ENCODE data around the gene PITX1. TPM values are rescaled to one million over a fixed set of nuclear protein-coding genes. Genes with fewer than 3 reads are reported as not detected.

The PITX1 gene
- polyA plus RNA-seq, 3 donors, result not detected

DNA sequence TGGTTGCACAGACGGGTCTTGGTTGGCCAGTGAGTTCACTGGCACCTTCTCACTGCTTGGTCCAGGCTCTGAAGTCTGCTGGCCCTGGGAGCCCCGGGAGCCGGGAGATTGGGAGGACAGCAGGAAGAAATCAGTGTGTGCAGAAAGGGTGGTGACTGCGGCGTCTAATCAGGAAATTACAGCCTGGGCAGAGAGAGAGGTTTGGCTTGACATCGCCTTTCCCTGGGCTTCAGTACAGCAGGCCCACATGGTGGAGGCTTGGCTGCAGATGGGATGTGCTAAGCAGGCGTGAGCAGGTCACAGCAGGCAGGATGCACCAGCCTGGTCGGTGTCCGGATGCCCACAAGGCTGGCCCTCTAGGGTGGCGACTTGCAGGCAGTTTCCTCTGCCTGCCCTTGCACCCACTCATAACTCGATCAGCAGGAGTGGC, 17.2 kb downstream of the PITX1 start:
- Histone ChIP-seq H3K79me2 (ENCODE audit: insufficient read depth, low read length) (no peaks in the 10 kb centered on the region), H3K4me2 (replicated peaks; ENCODE audit: extremely low read depth, low read length, poor library complexity, severe bottlenecking) (no peak overlapping the region), H3K9ac (ENCODE audit: insufficient read depth, low read length, poor library complexity, severe bottlenecking) (no peak overlapping the region), H3K27me3 (ENCODE audit: control insufficient read depth in 2 of 2, insufficient read depth in 2 of 2, low read length in 2 of 2) (peaks cover 0 to 3% of the 10 kb centered on the region in 2 donors), H4K20me1 (ENCODE audit: insufficient read depth, low read length) (no peaks in the 10 kb centered on the region), H3K36me3 (replicated peaks in 1 of 2; ENCODE audit: control insufficient read depth in 1 of 2, insufficient read depth in 2 of 2, low read length in 2 of 2) (no peaks in the 10 kb centered on the region), H3K4me3 (replicated peaks in 1 of 3; ENCODE audit: low read depth in 2 of 3, low read length in 3 of 3) (no peak overlapping the region), H2AFZ (ENCODE audit: insufficient read depth, low read depth, low read length, poor library complexity, severe bottlenecking) (no peak overlapping the region), H3K9me3 (replicated peaks in 1 of 2; ENCODE audit: control insufficient read depth in 1 of 2, insufficient read depth in 1 of 2, low read length in 2 of 2) (no peaks in the 10 kb centered on the region), H3K27ac (ENCODE audit: low read depth in 1 of 2, low read length in 2 of 2) (no peak overlapping the region), H3K4me1 (ENCODE audit: control insufficient read depth in 1 of 2, insufficient read depth in 2 of 2, low read length in 2 of 2) (no peaks in the 10 kb centered on the region)
- no peaks in the 10 kb centered on the region for H3K9me3 Mint-ChIP-seq
- no peak for DNase-seq
- H3K27ac Mint-ChIP-seq, result peak overlapping the region in 1 of 7 donors; percentile 31
- 95% methylated on average over 9 of the region's 11 CpGs for WGBS (ENCODE audit: insufficient coverage)
- H3K4me1 Mint-ChIP-seq, result no peaks in the 10 kb centered on the region
- H3K27me3 Mint-ChIP-seq (ENCODE audit: low read depth in 3 of 3), result peaks cover 17 to 23% (median 20%) of the 10 kb centered on the region in 3 donors
- no peaks in the 10 kb centered on the region for H3K36me3 Mint-ChIP-seq
- TF ChIP-seq CTCF (IDR thresholded peaks at IDR 0.05), result no peak
- H3K4me3 Mint-ChIP-seq, result no peak overlapping the region
- intact Hi-C loops (cut with micrococcal nuclease), result no loop called here

GRCh38 chr5:135015942-135016341, 18.1 kb downstream of the PITX1 start:
- Histone ChIP-seq H3K36me3 (replicated peaks in 1 of 2; ENCODE audit: control insufficient read depth in 1 of 2, insufficient read depth in 2 of 2, low read length in 2 of 2) (no peaks in the 10 kb centered on the region), H2AFZ (ENCODE audit: insufficient read depth, low read depth, low read length, poor library complexity, severe bottlenecking) (no peak overlapping the region), H3K79me2 (ENCODE audit: insufficient read depth, low read length) (no peaks in the 10 kb centered on the region), H3K9ac (ENCODE audit: insufficient read depth, low read length, poor library complexity, severe bottlenecking) (no peak overlapping the region), H3K4me1 (ENCODE audit: control insufficient read depth in 1 of 2, insufficient read depth in 2 of 2, low read length in 2 of 2) (no peaks in the 10 kb centered on the region), H4K20me1 (ENCODE audit: insufficient read depth, low read length) (no peaks in the 10 kb centered on the region), H3K27me3 (ENCODE audit: control insufficient read depth in 2 of 2, insufficient read depth in 2 of 2, low read length in 2 of 2) (no peaks in the 10 kb centered on the region), H3K4me3 (replicated peaks in 1 of 3; ENCODE audit: low read depth in 2 of 3, low read length in 3 of 3) (no peak overlapping the region), H3K4me2 (replicated peaks; ENCODE audit: extremely low read depth, low read length, poor library complexity, severe bottlenecking) (no peak overlapping the region), H3K9me3 (replicated peaks in 1 of 2; ENCODE audit: control insufficient read depth in 1 of 2, insufficient read depth in 1 of 2, low read length in 2 of 2) (no peaks in the 10 kb centered on the region), H3K27ac (ENCODE audit: low read depth in 1 of 2, low read length in 2 of 2) (no peak overlapping the region)
- intact Hi-C loops (cut with micrococcal nuclease), result no loop called here
- DNase-seq, result no peak
- H3K27me3 Mint-ChIP-seq (ENCODE audit: low read depth in 3 of 3), result peaks cover 15 to 19% (median 16%) of the 10 kb centered on the region in 3 donors
- no peaks in the 10 kb centered on the region for H3K36me3 Mint-ChIP-seq
- TF ChIP-seq CTCF (IDR thresholded peaks at IDR 0.05), result no peak
- H3K4me3 Mint-ChIP-seq, result no peak overlapping the region
- no peaks in the 10 kb centered on the region for H3K4me1 Mint-ChIP-seq
- 100% methylated on average over 1 of the region's 6 CpGs for WGBS (ENCODE audit: insufficient coverage)
- H3K9me3 Mint-ChIP-seq, result no peaks in the 10 kb centered on the region
- no peak overlapping the region for H3K27ac Mint-ChIP-seq
